Liver (tissue), 3 donors: ENCODE results near the gene WDR17.

Source experiments
- EGR1 ChIP-seq, 2 donors: IDR thresholded peaks; 2 replicates each; pipeline ENCODE4 v1.6.1; 2016 to 2018; ENCODE audit warnings: antibody characterized with exemption in 2 of 2, low read depth in 2 of 2
- GABPA ChIP-seq, 2 donors: IDR thresholded peaks in 1 of 2; conservative IDR thresholded peaks in 1 of 2; 2 replicates each; pipeline ENCODE4 v1.6.1; 2016; ENCODE audit warnings: antibody characterized with exemption in 2 of 2, mild to moderate bottlenecking in 1 of 2, moderate library complexity in 1 of 2
- HNF4G ChIP-seq: IDR thresholded peaks from 2 replicates; pipeline ENCODE4 v1.6.1; 2016; ENCODE audit warnings: antibody characterized with exemption
- NR2F2 ChIP-seq: IDR thresholded peaks from 2 replicates; pipeline ENCODE4 v1.6.1; 2016; ENCODE audit warnings: antibody characterized with exemption
- RAD21 ChIP-seq, 2 donors: IDR thresholded peaks; 2 replicates each; pipeline ENCODE4 v1.6.1; 2016; ENCODE audit warnings: antibody characterized with exemption in 2 of 2, mild to moderate bottlenecking in 2 of 2
- RXRA ChIP-seq, 2 donors: IDR thresholded peaks; 2 replicates each; pipeline ENCODE4 v1.6.1; 2017 to 2018; ENCODE audit warnings: antibody characterized with exemption in 2 of 2, mild to moderate bottlenecking in 1 of 2
- SP1 ChIP-seq: IDR thresholded peaks from 2 replicates; pipeline ENCODE4 v1.6.1; 2018; ENCODE audit warnings: antibody characterized with exemption, mild to moderate bottlenecking
- TAF1 ChIP-seq: conservative IDR thresholded peaks from 2 replicates; pipeline ENCODE4 v1.6.1; 2016; ENCODE audit warnings: antibody characterized with exemption, mild to moderate bottlenecking
- YY1 ChIP-seq: IDR thresholded peaks from 2 replicates; pipeline ENCODE4 v1.6.1; 2016; ENCODE audit warnings: antibody characterized with exemption, mild to moderate bottlenecking
- TF ChIP-seq, protein P1 (sequence below): fragments of 150-350 bp; IDR thresholded peaks from 2 replicates; pipeline ENCODE4 v1.5.1; 2017; ENCODE audit warnings: improper control_type of control experiment, low read depth, low read length; ENCODE audit not compliant: missing input control
- TF ChIP-seq, protein P2 (sequence below): IDR thresholded peaks from 2 replicates; pipeline ENCODE4 v1.6.1; 2016; ENCODE audit warnings: antibody characterized with exemption
- TF ChIP-seq, protein P3 (sequence below): IDR thresholded peaks from 2 replicates; pipeline ENCODE4 v1.6.1; 2016; ENCODE audit warnings: antibody characterized with exemption
- TF ChIP-seq, protein P4 (sequence below): IDR thresholded peaks from 2 replicates; pipeline ENCODE4 v1.6.1; 2016; ENCODE audit warnings: antibody characterized with exemption, mild to moderate bottlenecking
- donor health status: healthy.
- donor health status: healthy.

DNA sequence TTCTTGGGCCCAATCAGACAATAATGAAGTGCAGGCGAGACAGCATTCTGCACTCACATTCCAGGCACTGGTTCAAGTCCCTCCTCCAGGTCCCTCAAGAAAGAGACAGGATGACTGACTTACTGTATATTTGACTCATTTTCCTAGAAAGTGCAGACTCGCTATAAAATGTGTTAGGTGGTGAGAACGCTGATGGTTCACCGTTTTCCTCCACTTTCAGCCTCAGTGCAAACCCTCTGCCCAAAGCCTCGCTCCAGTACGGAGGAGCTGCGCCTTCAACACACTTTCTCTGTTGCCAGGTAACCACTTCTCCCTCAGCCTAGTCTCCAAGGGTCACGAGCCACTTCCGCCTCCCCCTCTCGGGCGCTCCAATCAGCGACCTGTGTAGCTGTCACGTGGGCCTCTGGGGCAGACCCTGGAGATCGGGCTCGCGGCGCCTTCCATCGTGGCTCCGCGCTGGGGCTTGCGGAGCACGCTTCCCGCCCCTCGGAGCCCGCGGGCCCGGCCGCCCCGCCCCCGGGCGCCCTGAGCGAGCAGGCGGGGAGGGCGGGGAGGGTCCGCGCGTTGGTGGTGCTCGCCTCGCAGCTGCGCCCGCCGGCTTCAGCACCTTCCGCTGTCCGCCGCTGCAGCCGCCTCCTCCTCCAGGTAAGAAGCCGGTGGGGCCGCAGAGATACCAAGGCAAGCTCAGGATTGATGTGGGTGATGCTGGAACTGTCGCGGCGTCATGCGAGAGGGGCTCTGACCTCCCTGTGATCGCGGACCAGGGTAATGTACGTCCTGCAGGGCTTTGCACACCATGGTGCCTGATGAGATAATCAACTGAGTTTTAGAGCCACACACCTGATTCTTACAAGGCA lies at the start of gene WDR17:
- TF ChIP-seq, protein P1, sequence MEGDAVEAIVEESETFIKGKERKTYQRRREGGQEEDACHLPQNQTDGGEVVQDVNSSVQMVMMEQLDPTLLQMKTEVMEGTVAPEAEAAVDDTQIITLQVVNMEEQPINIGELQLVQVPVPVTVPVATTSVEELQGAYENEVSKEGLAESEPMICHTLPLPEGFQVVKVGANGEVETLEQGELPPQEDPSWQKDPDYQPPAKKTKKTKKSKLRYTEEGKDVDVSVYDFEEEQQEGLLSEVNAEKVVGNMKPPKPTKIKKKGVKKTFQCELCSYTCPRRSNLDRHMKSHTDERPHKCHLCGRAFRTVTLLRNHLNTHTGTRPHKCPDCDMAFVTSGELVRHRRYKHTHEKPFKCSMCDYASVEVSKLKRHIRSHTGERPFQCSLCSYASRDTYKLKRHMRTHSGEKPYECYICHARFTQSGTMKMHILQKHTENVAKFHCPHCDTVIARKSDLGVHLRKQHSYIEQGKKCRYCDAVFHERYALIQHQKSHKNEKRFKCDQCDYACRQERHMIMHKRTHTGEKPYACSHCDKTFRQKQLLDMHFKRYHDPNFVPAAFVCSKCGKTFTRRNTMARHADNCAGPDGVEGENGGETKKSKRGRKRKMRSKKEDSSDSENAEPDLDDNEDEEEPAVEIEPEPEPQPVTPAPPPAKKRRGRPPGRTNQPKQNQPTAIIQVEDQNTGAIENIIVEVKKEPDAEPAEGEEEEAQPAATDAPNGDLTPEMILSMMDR: no peak
- TF ChIP-seq YY1: no peak
- no peak for TF ChIP-seq EGR1 (IDR thresholded peaks at IDR 0.05; ENCODE audit: low read depth in 2 of 2)
- TF ChIP-seq TAF1: no peak
- no peak for TF ChIP-seq RAD21 (IDR thresholded peaks at IDR 0.05)
- no peak for TF ChIP-seq GABPA (IDR thresholded peaks at IDR 0.05 in 1 of 2, conservative IDR thresholded peaks at IDR 0.05 in 1 of 2)
- TF ChIP-seq, protein P2, sequence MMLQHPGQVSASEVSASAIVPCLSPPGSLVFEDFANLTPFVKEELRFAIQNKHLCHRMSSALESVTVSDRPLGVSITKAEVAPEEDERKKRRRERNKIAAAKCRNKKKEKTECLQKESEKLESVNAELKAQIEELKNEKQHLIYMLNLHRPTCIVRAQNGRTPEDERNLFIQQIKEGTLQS: no peak
- TF ChIP-seq, protein P3, sequence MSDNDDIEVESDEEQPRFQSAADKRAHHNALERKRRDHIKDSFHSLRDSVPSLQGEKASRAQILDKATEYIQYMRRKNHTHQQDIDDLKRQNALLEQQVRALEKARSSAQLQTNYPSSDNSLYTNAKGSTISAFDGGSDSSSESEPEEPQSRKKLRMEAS: no peak
- TF ChIP-seq, protein P4, sequence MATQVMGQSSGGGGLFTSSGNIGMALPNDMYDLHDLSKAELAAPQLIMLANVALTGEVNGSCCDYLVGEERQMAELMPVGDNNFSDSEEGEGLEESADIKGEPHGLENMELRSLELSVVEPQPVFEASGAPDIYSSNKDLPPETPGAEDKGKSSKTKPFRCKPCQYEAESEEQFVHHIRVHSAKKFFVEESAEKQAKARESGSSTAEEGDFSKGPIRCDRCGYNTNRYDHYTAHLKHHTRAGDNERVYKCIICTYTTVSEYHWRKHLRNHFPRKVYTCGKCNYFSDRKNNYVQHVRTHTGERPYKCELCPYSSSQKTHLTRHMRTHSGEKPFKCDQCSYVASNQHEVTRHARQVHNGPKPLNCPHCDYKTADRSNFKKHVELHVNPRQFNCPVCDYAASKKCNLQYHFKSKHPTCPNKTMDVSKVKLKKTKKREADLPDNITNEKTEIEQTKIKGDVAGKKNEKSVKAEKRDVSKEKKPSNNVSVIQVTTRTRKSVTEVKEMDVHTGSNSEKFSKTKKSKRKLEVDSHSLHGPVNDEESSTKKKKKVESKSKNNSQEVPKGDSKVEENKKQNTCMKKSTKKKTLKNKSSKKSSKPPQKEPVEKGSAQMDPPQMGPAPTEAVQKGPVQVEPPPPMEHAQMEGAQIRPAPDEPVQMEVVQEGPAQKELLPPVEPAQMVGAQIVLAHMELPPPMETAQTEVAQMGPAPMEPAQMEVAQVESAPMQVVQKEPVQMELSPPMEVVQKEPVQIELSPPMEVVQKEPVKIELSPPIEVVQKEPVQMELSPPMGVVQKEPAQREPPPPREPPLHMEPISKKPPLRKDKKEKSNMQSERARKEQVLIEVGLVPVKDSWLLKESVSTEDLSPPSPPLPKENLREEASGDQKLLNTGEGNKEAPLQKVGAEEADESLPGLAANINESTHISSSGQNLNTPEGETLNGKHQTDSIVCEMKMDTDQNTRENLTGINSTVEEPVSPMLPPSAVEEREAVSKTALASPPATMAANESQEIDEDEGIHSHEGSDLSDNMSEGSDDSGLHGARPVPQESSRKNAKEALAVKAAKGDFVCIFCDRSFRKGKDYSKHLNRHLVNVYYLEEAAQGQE: peak; percentile 95
- no peak for TF ChIP-seq SP1
- TF ChIP-seq HNF4G: no peak
- TF ChIP-seq NR2F2: peak; percentile 16
- TF ChIP-seq RXRA (IDR thresholded peaks at IDR 0.05): no peak
